NCI-H2227 (cell line): ENCODE measurements around the gene BABAM1.

Experiments used
- DNase-seq: peaks from one replicate; lab custom pipeline; 2025; ENCODE audit not compliant: unreplicated experiment; lab: John Stamatoyannopoulos, UW

BABAM1 gene

GRCh38 chr19:17243211-17243829, 23.9 kb upstream of the BABAM1 start:
- no peak for DNase-seq

GRCh38 chr19:17243830-17244617, 23.2 kb upstream of the BABAM1 start:
- DNase-seq = no peak

GRCh38 chr19:17244618-17245534, 22.4 kb upstream of the BABAM1 start:
- no peak for DNase-seq

DNA sequence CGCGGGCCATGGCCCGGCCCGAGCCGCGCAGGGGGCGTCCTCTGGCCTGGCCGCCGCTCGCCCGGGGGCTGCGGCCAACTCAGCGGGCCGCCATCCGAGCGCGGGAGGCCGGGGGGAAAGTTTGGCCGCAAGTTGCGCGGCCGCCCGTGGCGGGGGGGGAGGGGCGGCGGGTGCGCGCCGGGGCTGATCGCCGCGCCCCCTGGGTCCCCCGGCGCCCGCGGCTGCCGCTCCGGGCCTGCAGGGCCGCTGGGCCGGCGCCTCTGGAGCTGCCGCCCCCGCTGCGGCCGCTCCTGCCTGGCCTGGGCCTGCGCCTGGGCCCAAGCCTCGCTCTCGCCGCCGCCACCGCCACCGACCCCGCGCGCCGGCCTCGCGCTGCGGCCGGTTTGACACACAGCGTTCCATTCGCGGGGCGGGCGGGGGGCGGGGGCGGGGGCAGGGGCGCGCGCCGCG, 21.7 kb upstream of the BABAM1 start, which contains the start of gene NR2F6:
TSS of gene NR2F6 (minus strand) at position 385 of the 450 bp plus-strand sequence. CDS start 699 bp downstream, outside the sequence.
- DNase-seq = no peak

GRCh38 chr19:17246681-17247425, 20.4 kb upstream of the BABAM1 start:
- DNase-seq = no peak

- no peak for DNase-seq
Observed at GRCh38 chr19:17248011-17248776, 19.0 kb upstream of the BABAM1 start.

GRCh38 chr19:17249887-17250548, 17.2 kb upstream of the BABAM1 start:
- no peak for DNase-seq

GRCh38 chr19:17254636-17255035, 12.6 kb upstream of the BABAM1 start:
- no peak for DNase-seq

DNA sequence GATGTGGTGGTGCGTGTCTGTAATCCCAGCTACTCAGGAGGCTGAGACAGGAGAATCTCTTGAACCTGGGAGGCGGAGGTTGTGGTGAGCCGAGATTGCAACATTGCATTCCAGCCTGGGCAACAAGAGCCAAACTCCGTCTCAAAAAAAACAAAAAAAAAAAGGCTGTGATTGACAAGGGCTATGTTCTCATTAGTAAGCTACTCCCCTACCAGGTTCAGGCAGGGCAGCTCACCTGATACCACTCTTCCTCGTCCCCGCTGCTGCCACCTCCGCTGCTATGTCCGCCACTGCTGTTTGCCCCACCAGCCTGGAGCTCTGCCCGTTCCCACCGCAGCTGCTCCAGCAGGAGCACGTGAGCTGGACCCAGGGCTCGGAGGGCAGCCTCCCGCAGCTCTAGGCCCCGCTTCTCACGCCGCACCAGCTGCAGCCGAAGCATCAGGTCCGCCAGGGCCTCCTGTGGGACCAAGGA, 12.1 kb upstream of the BABAM1 start:
- peak; percentile 52 for DNase-seq

GRCh38 chr19:17256130-17256529, 11.1 kb upstream of the BABAM1 start:
- no peak for DNase-seq

- DNase-seq = peak; percentile 16
Observed at GRCh38 chr19:17259118-17259780, 8.0 kb upstream of the BABAM1 start.

GRCh38 chr19:17259934-17260333, 7.3 kb upstream of the BABAM1 start:
- no peak for DNase-seq

DNA sequence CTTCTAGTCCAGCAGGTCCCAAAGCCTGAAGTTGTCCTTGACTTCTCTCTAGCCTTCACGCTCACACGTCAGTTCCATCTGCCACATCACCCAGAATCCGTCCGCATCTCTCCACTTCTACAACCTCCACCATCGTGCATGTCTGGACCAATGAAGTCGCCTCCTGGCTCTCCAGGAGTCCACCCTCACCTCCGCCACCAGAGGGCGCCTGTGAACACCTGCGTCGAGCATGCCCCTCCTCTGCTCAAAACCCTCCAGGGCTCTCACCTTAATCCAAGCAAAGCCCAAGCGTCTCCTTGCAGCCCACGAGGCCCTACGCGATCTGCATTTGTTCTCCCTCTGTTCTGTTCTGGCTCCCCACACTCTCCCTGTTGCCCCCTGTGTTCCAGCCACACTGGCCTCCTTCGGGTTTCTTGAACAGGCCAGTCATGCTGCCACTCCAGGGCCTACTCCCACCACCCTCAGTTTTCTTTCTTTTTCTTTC, 6.4 kb upstream of the BABAM1 start:
- peak; percentile 26 for DNase-seq

GRCh38 chr19:17262557-17262956, 4.7 kb upstream of the BABAM1 start:
- DNase-seq = no peak

DNA sequence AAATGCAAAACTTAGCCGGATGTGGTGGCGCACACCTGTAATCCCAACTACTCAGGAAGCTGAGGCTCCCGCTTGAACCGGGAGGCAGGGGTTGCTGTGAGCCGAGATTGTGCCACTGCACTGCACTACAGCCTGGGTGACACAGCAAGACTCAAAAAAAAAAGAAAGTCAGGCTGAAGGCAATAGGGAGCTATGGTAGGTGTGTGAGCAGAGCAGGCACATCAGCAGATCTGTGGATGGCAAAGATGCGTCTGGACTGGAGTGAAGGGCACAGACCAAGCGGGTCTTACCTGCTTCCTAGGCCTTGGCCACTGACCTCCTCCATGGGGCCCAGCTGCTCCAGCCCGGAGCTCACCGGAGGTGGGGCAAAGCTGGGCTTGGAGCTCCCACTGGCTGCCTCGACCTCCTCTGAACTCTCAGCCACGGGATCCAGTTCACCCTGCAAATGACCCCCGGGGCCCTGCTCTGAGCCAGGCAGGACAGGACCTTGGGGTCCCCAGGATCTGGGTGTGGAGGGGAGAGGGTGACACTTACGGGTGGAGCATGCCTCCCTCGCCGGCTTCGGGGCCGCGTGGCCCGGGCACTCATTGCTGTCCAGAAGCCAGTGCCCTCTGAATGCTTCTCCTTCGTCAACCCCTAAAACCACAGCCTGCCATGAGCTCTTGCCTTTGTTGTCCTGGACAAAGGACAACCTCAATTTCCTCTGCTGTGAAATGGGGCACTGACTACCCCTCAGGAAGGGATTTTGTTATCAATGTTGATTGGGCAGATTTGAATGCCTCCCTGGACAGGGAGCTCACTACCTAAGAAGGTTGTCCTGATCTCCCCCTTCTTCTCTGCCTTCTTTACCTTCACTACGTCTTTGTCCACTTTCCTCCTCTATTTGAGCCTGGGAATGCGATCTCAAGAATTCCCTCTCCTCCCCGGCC, 3.3 kb upstream of the BABAM1 start:
- DNase-seq = no peak

DNA sequence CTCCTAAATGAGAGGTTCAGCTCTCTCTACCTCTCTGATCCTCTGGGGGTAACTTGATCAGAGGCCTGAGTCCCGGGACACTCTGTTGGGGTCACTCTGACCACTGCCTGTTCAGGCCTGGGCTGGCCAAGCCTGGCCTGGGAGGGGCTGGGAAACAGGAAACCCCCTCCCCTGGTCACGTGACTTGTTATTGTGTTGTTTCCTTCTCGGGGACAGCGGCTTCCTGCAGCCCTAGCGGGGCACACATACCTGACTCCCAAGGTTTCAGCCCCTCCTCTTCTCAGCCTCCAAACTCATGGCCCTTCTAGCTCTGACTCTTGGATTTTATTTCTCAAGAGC, 2.6 kb upstream of the BABAM1 start, which contains the start of gene USHBP1:
TSS of gene USHBP1 (minus strand) at position 105 of the 339 bp plus-strand sequence. CDS start 446 bp downstream, outside the sequence.
- no peak for DNase-seq

DNA sequence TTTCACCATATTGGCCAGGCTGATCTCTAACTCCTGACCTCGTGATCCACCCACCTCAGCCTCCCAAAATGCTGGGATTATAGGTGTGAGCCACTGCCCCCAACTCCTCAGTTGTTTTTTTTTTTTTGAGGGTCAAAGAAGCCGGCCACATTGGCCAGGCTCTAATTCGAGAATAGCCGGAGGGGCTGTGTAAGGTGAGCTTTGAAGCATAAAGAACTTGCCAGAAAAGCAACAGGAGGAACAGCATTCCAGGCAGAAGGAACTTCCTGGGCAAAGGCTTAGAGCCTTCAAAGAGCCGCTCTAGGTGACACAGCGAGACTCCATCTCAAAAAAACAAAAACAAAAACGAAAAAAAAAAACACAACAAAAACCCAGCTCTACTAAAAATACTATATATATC, 1.2 kb upstream of the BABAM1 start:
- no peak for DNase-seq
